GM18498 (cell line): Measurements from ENCODE around the gene PDZD2.

Experiments
- ATAC-seq: cut with Tn5 transposase; IDR thresholded peaks from one replicate; pipeline ENCODE4 v1.9.1; 2021; ENCODE audit warnings: mild to moderate bottlenecking, moderate library complexity; ENCODE audit not compliant: unreplicated experiment

PDZD2 gene

DNA sequence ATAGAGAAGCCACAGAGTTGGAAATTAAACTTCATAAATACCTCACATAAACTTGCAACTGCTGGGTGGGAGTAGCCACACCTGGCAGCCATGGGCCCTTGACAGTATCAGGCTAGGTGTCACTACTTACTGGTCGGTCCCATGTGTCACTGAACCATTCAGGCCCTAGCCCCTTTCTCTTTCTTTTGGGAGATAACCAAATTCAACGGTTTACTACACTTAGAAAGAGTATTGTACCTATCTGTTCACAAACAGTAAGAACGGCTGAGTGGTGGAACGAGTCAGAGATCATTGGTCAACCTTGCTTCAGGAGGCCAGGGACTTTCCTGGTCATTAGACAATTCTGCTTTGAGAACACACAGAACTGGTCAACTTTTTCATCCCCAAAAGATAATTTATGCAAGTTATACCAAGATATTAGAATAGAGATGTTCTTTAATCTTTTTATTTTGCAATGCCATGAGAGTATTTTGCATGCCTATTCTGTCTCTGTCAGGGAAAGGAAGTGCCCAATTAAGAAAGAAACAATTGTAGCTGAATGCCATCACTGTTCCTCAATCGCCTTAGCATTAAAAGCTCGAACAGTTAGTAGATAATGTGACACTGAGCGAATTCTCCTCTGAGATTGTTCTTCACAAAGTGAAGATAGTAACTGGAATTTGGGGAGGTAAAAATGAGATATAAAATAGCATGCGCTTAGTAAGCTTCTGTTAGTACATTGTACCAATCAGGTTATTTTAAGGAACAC, 484.3 kb downstream of the PDZD2 start:
- ATAC-seq, result no peak

DNA sequence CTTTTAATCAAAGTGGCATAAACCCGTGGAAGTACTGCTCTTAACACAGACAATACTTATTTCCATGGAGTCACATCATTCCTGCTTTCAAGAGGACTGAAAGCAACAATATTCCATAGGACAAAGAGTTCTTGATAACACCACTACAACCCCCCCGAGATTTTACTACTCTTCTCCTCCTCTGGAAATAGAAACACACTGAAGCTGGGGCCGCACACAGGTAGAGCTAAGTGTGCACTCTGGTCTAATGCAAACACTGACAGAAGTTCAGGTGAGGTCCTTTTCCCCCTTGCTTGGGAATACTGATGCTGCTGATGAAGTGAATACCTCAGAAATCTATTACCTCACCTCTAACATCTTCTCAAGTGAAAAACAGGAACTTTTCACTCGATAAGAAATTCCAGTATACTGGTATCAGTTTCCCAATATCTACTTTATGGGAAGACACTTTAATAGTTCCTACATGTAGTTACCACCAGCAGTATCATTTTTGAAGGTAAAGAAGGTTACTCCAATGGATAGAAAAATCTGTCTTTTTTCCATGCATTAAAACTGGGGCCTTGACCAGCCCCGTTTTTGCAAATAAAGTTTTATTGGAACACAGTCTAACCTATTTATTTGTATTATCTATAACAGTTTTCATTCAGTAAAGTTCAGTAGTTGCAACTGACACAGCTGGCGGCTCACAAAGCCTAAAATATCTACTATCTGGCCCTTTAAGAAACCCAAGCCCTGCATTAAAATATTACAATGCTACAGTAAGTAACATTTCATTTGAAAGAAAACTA, 485.2 kb downstream of the PDZD2 start:
- no peak for ATAC-seq

DNA sequence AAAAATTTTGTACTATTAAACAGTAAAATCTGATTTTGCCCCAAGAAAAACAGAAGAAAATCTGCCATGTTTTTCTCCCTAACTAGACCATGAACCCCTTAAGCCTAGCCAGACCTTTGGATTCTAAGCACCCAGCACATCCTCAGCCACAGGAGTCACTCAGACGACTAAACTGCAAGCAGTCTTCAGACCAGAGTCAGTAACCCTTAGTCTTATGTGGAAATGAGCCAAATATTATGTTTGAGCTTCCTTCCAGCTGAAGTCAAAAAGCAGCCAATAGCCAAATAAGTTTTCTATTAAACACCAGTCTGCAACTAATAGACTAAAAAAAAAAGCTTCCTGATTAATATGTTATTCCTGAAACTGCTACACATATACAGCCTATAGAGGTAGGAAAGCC, 487.8 kb downstream of the PDZD2 start:
- no peak for ATAC-seq

DNA sequence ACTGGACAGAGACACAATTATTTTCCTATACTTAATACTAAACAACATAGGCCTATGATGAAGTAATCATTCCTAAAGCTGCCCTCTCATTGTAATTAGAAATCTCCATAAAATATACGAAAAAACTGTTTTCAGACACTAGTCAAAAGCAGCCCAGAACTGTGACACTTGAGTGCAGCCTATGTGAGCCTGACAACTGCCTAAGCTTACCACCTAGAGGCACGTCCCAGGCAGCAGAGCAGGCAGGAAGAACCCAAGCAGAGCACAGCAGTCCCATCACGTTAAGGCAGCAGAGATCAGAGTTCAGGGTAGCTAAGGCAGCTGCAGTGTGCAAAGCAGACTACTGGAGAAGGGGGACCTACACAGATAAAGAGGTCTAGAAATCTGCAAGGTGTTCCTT, 488.8 kb downstream of the PDZD2 start:
- ATAC-seq, result no peak

DNA sequence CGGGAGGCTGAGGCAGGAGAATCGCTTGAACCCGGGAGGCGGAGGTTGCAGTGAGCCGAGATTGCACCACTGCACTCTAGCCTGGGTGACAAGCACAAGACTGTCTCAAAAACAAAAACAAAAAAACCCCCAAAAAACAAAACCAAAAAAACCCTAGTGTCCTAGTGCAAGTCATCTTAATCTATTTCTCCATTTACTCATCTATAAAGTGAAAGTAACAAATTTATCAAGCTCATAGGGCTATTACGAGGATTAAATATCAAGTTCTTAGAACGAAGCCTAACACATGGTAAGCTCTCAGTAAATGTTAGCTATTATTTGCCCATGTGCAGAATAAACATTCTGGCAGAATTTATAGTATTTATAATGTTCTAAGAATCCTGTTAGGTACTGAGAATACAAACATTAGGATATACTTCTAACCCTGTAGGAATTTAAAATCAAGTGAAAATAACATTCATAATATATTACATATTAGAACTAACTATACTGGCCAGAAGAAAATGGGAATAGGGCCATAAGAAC, 490.2 kb downstream of the PDZD2 start:
- ATAC-seq, result no peak

DNA sequence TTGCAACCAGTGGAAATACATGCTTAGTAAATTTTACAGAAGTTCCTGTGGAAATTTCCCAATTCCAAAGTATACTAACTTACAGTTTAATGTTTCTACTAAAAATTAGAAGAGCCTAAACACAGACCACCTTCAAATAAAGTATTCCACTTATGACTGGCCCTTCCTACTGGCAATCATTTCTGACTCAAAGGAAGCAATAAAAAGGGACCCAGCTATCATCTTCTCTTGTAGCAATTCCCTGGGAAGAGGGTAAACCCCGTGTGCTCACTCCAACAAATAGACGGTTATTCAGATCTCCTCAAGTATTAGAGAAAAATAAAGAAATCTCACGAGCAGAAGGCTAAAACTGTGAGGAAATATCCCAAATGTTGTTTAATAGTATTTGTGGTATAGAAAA, 491.9 kb downstream of the PDZD2 start:
- ATAC-seq, result no peak

DNA sequence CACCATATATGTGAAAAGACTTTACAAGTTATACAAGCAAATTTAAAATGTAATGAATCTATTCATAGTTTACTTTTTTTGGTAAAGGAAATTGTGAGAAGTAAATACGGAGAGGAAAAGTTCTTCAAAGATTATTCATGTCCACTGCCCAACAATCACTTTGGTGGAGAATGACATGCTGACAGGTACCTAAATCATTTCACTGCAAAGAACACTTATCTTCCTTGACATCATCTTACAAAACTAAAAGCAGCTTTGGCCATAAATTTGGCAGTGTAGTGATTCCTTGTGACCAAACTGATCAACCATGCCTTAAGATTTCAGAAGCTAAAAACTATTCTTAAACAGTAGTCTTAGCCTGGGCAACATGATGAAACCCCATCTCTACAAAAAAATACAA, 492.7 kb downstream of the PDZD2 start:
- ATAC-seq, result no peak

DNA sequence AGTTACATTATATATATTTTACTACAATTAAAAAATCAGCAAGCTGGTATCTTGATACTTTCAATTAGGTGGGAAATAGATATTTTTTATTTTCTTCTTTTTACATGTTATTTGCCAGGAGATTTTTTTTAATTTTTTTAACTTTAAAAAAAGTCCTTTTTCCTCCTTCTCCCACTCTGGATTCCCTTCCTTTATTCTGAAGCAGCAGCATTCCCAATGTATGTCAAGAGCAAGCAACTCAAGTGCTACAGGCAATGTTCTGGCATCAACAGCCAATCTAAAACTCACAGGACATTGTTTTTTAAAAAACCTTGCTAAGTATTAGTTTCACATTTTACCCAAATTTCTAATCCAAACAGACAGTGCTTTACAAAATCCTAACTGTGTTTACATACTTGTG, 493.8 kb downstream of the PDZD2 start:
- no peak for ATAC-seq

DNA sequence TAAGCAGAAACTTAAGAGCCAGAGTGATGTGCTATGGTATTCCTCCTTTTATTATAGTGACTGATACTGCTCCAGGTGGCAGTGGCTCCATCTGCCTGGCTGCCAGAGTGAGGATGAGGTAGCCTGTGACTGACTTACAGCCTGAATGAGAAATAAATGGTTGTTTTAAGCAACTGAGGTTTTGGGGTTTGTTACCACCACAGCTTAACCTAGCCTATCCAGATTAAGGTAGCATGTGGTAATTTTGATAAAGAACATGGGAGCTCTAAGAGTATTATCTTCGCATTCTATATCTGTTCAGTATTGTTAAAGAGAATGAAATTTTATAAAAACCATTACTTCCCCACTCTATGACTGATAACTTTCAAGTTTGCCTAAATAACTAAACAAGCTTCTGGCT, 496.2 kb downstream of the PDZD2 start:
- ATAC-seq, result no peak

DNA sequence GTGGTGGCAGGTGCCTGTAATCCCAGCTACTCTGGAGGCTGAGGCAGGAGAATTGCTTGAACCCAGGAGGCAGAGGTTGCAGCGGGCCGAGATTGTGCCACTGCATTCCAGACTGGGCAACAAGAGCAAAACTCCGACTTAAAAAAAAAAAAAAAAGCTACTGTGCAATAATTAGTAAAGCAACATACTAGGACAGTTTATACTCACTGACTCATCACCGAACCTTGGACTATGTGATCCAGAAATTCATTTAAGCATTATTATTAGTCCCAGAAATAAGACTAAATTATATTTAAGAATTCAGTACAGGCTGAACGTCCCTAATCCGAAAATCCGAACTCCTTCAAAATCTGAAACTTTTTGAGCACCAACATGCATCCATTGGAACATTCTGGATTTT, 497.4 kb downstream of the PDZD2 start:
- ATAC-seq, result no peak

DNA sequence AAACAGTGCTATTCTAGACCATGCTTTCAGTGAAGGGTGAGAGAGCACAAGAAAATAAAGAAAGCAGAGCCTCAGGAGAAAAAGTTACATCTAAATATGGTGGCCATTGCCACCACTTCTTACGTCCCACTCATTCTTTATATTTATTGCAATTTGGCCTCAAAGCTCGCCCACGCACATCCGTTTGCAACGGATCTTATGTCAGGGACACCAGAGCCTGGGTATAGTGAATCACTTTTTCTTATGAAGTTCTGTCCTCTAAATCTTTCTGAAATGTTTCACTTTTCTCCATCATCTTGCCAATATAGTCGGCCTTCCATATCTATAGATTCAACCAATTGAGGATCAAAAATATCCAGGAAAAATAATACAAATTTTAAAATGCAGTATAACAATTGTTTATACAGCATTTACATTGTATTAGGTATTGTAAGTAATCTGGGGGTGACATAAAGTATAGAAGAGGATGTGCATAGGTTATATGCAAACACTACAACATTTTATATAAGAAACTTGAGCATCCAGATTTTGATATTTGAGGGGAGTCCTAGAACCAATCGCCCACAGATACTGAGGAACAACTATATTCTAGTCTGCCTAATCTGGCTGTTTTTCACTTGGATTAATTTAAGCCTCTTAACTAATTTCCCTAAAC, 500.0 kb downstream of the PDZD2 start:
- ATAC-seq, result no peak

DNA sequence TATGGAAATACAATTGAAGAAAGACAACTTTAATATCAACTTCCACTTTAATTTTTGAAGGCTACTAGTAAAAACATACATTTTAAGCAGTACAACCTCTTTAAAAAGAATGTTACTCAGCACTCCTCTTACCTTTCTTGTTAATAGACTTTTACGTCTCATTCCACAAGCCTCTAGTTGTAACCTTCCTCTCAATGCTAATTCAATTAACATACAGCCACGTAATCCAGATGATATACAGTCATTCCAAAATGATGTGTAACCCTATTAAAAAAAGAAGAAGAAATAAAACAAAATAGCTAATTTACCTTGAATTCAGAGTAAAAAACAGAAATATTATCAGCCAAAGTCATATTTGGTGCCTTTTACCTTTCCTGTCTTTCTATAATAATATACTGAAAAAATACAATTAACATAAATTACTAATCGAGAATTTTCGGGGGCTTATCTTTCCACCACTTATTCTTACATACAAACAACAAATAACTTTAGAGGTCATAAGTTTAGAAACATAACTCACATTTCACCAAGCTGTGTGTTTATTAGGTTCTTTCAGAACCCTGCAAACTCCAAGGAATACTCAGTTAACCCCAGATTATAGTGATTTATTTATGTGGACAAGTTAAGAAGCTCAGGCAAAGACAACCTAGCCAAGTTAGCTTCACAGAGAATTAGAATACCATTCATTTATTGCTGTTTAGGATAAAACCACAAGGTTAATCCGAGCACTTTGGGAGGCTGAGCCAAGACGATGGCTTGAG, 504.9 kb downstream of the PDZD2 start:
- ATAC-seq, result no peak

DNA sequence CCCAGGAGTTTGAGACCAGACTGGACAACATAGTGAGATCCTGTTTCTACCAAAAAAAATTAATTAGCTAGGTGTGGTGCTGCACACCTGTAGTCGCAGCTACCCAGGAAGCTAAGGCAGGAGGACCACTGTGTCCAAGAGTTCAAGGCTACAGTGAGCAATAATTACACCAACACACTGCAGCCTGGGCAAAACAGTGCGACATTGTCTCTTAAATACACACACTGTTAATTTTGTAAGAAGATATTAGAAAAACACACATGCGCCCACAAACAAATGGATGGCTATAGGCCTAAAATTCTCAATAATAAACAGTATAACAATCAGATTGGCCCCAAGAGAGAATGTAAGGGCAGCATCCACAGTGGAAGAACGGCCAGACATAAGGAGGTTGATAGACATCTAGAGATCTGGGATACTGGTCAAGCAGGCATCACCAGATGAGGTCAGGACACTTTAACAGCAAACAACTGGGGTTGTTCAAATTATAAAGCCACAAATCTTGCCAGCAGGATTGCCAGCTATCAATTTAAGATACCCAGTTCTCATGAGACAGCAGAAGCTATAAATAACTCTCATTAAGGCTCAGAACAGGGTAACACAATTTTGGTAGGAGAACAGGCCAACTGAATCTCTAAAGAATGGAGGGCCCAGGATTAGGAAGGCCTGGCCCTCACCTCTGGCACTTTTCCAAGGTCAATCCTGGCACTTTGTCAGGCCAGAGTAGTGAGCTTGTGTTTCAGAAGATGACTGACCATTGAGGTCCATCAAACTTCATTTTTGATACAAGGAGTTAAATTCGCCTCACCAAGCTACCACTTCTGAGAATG, 505.7 kb downstream of the PDZD2 start:
- no peak for ATAC-seq

DNA sequence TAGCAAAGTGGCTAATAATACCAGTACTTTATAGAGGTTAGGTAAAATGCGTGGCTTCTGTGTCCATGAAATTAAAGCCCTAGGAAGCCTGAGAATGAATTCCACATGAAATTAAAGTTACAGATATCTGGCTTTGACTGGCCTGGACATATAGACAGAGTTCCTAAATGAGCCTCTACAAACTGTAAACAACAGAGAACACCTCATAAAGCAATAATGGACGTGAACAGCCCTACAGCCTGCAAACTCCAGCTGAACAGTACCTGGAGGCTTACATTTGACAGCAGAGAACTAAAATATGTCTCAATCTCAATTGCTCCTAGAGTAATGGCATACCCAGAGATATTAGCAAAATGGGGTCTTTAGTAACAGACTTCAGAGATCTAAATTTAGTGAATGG, 506.4 kb downstream of the PDZD2 start:
- ATAC-seq, result no peak

DNA sequence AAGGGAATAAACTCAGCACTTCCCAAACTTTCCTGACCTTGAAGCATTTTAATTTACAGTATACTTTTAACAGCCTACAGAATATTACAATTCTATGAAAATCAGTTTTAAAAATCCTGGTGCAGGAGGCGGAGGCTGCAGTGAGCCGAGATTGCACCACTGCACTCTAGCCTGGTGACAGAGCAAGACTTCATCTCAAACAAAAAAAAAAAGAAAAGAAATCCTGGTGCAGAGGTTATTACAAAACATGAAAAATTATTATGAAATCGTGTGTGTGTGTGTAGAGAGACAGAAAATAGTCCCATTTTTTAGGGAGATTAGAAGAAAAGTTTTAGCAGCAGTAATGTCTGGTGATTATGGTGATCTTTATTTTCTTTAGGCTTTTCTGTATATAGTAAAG, 508.3 kb downstream of the PDZD2 start:
- ATAC-seq, result no peak

DNA sequence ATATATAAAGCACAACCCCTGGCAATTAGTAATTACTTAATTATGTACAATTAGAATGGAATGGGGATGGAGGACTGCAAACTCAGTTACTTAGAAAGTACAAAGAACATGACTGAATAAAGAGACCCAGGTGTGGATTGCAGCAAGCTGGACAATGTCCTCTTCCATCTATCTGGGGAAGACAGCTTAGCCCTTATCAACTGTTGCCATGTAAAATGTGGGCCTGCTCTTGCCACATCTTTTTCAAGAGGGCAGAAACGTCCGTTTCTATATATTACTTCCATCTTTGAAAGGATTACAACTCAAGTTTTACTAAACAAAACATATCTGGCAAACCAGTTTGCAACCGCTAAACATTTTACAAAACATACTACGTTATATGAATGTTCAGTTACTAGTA, 509.0 kb downstream of the PDZD2 start:
- ATAC-seq, result no peak

DNA sequence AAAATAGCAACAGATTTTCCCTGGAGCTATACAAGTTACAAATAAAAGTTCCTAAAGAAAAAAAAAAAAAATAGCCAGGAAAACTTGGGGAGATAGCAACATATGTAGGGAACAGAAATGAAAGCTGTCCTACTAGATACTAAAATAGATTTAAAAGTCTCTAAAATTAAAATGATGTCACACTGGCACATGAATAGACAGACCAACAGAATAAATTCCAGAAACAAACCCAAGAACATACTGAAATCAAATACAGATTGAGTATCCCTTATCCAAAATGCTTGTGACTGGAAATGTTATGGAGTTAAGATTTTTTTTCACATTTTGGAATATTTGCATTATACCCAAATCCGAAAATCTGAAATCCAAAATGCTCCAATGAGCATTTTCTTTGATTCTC, 511.4 kb downstream of the PDZD2 start:
- ATAC-seq, result no peak

DNA sequence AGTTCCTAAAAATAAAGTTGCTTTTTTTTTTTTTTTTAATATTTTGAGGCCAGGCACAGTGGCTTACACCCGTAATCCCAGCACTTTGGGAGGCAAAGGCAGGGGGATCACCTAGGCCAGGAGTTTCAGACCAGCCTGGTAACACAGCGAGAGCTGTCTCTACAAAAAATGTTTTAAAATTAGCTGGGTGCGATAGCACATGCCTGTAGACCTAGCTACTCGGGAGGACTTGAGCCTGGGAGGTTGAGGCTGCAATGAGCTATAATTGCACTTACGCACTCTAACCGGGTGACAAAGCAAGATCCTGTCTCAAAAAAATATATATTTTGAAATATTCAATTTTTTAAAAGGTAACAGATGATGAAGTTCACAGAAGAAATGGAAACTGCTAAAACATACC, 512.3 kb downstream of the PDZD2 start:
- no peak for ATAC-seq

DNA sequence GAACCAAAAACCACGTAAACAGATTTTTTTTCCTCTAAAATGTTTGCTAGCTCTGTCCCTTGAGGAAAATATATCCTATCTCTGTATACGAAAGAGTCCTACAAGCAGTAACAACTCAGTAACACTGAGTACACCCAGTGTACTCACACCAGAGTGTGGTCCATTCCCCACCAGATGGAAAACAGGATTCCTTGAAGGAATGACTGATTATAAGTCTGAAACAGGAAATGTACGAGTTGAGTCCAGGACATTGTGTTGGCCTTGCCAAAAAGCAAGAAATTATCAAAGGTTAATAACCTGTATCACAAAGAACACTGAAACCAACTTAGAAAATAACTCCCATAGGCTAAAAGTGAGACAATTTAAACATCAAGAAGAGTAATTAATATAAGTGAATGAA, 514.8 kb downstream of the PDZD2 start:
- ATAC-seq, result no peak

DNA sequence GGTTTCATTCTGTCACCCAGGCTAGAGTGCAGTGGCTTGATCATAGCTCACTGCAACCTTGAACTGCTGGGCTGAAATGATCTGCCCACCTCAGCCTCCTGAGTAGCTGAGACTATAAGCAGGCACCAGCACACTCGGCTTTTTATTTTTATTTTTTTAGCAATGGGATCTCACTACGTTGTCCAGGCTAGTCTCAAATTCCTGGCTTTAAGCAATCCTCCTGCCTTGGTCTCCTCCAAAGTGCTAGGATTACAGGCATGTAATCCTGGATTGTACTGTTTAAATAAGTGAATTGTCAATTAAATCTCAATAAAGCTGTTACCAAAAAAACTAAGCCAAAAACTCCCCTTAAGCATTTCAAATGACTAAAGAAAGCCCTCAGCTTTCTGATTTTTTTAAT, 516.3 kb downstream of the PDZD2 start:
- no peak for ATAC-seq
